Kidney (tissue), 14 donors: Measurements from ENCODE around the gene DPM2. TPM values are rescaled to one million over a fixed set of nuclear protein-coding genes. Genes with fewer than 3 reads are reported as not detected.

Experiments
- DNase-seq, 5 donors: peaks; one replicate each; pipeline ENCODE4 v3.0.0-alpha.2; 2013 to 2020
- FAIRE-seq: peaks from 2 replicates; lab custom pipeline; 2012; peaks lifted over from hg19 to GRCh38; lab: Jason Lieb, UNC
- H3K27ac ChIP-seq, 2 donors: one replicate each; pipeline ENCODE4 v1.7.0; 2013; ENCODE audit warnings: low read depth in 2 of 2, low read length in 2 of 2, inconsistent platforms in 1 of 2
- H3K27me3 ChIP-seq: one replicate; pipeline ENCODE4 v1.7.1; 2013; ENCODE audit warnings: low read length, inconsistent platforms; ENCODE audit not compliant: control insufficient read depth, insufficient read depth
- H3K36me3 ChIP-seq, 3 donors: one replicate each; pipeline versions ENCODE4 v1.7.0 to v1.7.1; 2013; ENCODE audit warnings: low read length in 3 of 3, control low read depth in 1 of 3, inconsistent platforms in 1 of 3; ENCODE audit not compliant: insufficient read depth in 3 of 3, control insufficient read depth in 2 of 3
- H3K4me1 ChIP-seq, 3 donors: one replicate each; pipeline versions ENCODE4 v1.7.0 to v1.7.1; 2013; ENCODE audit warnings: low read length in 3 of 3, inconsistent platforms in 1 of 3, low read depth in 1 of 3; ENCODE audit not compliant: control insufficient read depth in 2 of 3, insufficient read depth in 2 of 3
- H3K4me3 ChIP-seq, 3 donors: one replicate each; pipeline versions ENCODE4 v1.7.0 to v1.8.1; 2013; ENCODE audit warnings: low read length in 3 of 3, control low read depth in 1 of 3, inconsistent platforms in 1 of 3
- H3K9ac ChIP-seq, 3 donors: one replicate each; pipeline versions ENCODE4 v1.7.0 to v1.7.1; 2013; ENCODE audit warnings: low read length in 3 of 3, control low read depth in 1 of 3, inconsistent platforms in 1 of 3
- H3K9me3 ChIP-seq, 3 donors: one replicate each; pipeline versions ENCODE4 v1.7.0 to v1.7.1; 2013; ENCODE audit warnings: low read length in 3 of 3, control low read depth in 1 of 3, inconsistent platforms in 1 of 3; ENCODE audit not compliant: control insufficient read depth in 2 of 3, insufficient read depth in 1 of 3
- intact Hi-C: fragments of 100-400 bp; cut with DNase I; formaldehyde crosslinking; loops from one replicate; pipeline ENCODE4 v1.11.1; 2022
- polyA plus RNA-seq: library from polyadenylated mRNA; stranded (reverse); fragments of 350-450 nt; fragmentation: Illumina TruSeq; extraction: RNeasy Lipid Tissue Mini Kit (QIAGEN cat#74804); gene quantifications from one replicate; pipeline ENCODE4 v1.2.3, GENCODE V29; 2014; ENCODE audit warnings: low read depth, low replicate concordance; ENCODE audit not compliant: insufficient read depth
- total RNA-seq: library from RNA; stranded (reverse); fragmentation: NEBNext Ultra II Directional; extraction: Animal tissue kit (Norgen Biotek cat#: 25700); gene quantifications from one replicate; pipeline ENCODE4 v1.2.1, GENCODE V29; 2021
- TF ChIP-seq, protein P1 (sequence below): IDR thresholded peaks from 3 replicates; pipeline ENCODE4 v1.5.1; 2012; ENCODE audit warnings: mild to moderate bottlenecking, moderate library complexity, borderline replicate concordance; ENCODE audit not compliant: insufficient read depth; ENCODE audit errors: extremely low read depth
- donor health status: control.
- donor health status: control.
- donor health status: control.
- donor health status: control.
- donor health status: control.
- donor health status: DM: yes; HTN: yes; CAD: no.
- donor health status: Normal renal cell carcinoma (clear cell type).

Gene DPM2
- total and polyA plus RNA-seq, 2 donors from 2014 or later, result 42.8 to 70.0 TPM

DNA sequence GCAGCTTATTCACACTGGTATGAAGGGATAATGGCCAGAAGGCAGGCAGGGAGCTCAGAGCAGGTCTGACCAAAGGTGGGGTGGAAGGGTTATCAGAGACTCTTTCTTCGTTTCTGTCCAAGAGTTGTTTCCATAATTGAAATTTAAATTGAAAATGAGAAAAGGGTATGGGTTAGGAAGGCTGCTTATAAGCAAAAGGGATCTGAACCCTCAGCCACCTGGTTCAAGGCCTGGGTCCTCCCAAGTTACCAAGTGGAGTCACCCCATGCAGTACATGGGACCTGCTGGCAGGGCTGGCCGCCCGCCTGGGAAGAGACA, 25.3 kb upstream of the DPM2 start:
- TF ChIP-seq, protein P1, sequence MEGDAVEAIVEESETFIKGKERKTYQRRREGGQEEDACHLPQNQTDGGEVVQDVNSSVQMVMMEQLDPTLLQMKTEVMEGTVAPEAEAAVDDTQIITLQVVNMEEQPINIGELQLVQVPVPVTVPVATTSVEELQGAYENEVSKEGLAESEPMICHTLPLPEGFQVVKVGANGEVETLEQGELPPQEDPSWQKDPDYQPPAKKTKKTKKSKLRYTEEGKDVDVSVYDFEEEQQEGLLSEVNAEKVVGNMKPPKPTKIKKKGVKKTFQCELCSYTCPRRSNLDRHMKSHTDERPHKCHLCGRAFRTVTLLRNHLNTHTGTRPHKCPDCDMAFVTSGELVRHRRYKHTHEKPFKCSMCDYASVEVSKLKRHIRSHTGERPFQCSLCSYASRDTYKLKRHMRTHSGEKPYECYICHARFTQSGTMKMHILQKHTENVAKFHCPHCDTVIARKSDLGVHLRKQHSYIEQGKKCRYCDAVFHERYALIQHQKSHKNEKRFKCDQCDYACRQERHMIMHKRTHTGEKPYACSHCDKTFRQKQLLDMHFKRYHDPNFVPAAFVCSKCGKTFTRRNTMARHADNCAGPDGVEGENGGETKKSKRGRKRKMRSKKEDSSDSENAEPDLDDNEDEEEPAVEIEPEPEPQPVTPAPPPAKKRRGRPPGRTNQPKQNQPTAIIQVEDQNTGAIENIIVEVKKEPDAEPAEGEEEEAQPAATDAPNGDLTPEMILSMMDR, result no peak
- FAIRE-seq (no peak), DNase-seq (no peak)
- Histone ChIP-seq H3K9me3 (no peaks in the 10 kb centered on the region), H3K4me3 (no peak overlapping the region), H3K36me3 (no peaks in the 10 kb centered on the region), H3K4me1 (peaks cover 0 to 56% (median 49%) of the 10 kb centered on the region in 3 donors), H3K9ac (no peak overlapping the region), H3K27ac (peak overlapping the region in 1 of 2 donors; percentile 71), H3K27me3 (no peaks in the 10 kb centered on the region)
- intact Hi-C loops, result no loop called here

- no peak for FAIRE-seq
- Histone ChIP-seq H3K4me3 (no peak overlapping the region), H3K9ac (no peak overlapping the region), H3K27ac (no peak overlapping the region), H3K36me3 (no peaks in the 10 kb centered on the region), H3K4me1 (peaks cover 0 to 50% (median 43%) of the 10 kb centered on the region in 3 donors), H3K27me3 (no peaks in the 10 kb centered on the region), H3K9me3 (no peaks in the 10 kb centered on the region)
- DNase-seq, result no peak
- TF ChIP-seq, protein P1, result no peak
- intact Hi-C loops, result no loop called here
Measured at GRCh38 chr9:127962278-127962677, 24.6 kb upstream of the DPM2 start.

DNA sequence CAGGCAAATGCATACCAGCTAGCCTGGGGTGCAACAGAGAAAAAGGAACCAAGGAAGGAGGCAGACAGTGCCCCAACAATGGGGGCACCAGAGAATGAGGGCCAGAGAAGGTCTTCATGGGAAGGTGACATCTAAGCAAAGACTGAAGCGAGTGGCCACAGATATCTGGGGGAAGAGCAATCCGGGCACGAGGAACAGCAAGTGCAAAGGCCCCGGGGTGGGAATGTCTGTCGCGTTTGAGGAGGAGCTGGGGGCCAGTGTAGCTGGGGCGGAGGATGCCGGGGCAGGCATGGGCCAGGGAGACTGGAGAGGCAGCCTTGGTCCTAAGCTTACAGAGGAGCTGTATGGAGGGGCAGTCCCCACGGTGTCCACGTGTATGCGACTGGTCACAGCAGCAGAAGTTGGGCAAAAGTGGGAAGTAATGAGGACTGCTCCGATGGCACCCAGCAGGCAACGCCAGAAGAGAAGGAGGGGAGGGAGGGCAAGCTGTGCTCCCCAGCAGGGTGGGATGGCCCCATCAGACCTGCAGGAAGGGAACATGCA, 24.0 kb upstream of the DPM2 start:
- Histone ChIP-seq H3K4me3 (no peak overlapping the region), H3K9me3 (no peaks in the 10 kb centered on the region), H3K27me3 (no peaks in the 10 kb centered on the region), H3K4me1 (peaks cover 0 to 45% (median 37%) of the 10 kb centered on the region in 3 donors), H3K9ac (peak overlapping the region in 1 of 3 donors; percentile 34), H3K27ac (no peak overlapping the region), H3K36me3 (no peaks in the 10 kb centered on the region)
- DNase-seq (peak in 1 of 5 donors; percentile 63), FAIRE-seq (no peak)
- TF ChIP-seq, protein P1, result no peak
- intact Hi-C loops, result no loop called here

- FAIRE-seq, result no peak
- TF ChIP-seq, protein P1, result no peak
- Histone ChIP-seq H3K9ac (peak overlapping the region in 1 of 3 donors; percentile 34), H3K4me3 (no peak overlapping the region), H3K27me3 (no peaks in the 10 kb centered on the region), H3K36me3 (no peaks in the 10 kb centered on the region), H3K9me3 (no peaks in the 10 kb centered on the region), H3K4me1 (peaks cover 0 to 39% (median 32%) of the 10 kb centered on the region in 3 donors), H3K27ac (peak overlapping the region; percentile 63 to 84)
- intact Hi-C loops, result no loop called here
- DNase-seq, result no peak
Measured at GRCh38 chr9:127961155-127961490, 23.5 kb upstream of the DPM2 start.
